Measurements from ENCODE around the gene C17orf107. TPM values are rescaled to one million over a fixed set of nuclear protein-coding genes. Genes with fewer than 3 reads are reported as not detected.
"Not testable (repeated sequence)": the region's sequence is repeated elsewhere in the genome, so short reads cannot be mapped to it uniquely, and the experiment has no call there.

C17orf107 gene
- polyA plus RNA-seq (ENCODE audit: insufficient read length in 12 of 12): 1 to 10 TPM in 8 of 12 donors, under 1 TPM in 3, not detected in 1; 0.70 to 9.2 (median 1.2) TPM
- long read RNA-seq, donor 1: 0 reads
- long read RNA-seq, donor 2: 0 reads
- long read RNA-seq, donor 3: 0 reads
- long read RNA-seq, donor 4: 0 reads
- long read RNA-seq, donor 5: 0 reads
- long read RNA-seq, donor 6: 0 reads
- long read RNA-seq, donor 7: 0 reads
- long read RNA-seq, donor 8, partial matches to known transcripts: 0 of 1 reads
- long read RNA-seq, donor 8, other reads (novel, unspliced or antisense): 0 of 1 reads
- long read RNA-seq, donor 9: 0 reads
- long read RNA-seq, donor 10: 0 reads
- long read RNA-seq, donor 11: 0 reads

GRCh38 chr17:4899341-4900230, at the start of gene C17orf107:
TSS of gene C17orf107 (plus strand) at chr17:4899536. CDS start at chr17:4899763, 227 bp downstream.
- DNase-seq: peak; percentile 76

- DNase-seq: no peak
These were observed 49.1 kb upstream of the C17orf107 start for GRCh38 chr17:4850246-4850645.

GRCh38 chr17:4851084-4851483, 48.3 kb upstream of the C17orf107 start:
- no peak for DNase-seq

GRCh38 chr17:4852567-4853207, 46.6 kb upstream of the C17orf107 start:
- no peak for DNase-seq

GRCh38 chr17:4853208-4853671, 46.1 kb upstream of the C17orf107 start:
- no peak for DNase-seq

GRCh38 chr17:4854111-4854681, 45.1 kb upstream of the C17orf107 start:
- DNase-seq: no peak

- no peak for DNase-seq
These were observed 42.9 kb upstream of the C17orf107 start for GRCh38 chr17:4856271-4856936.

- DNase-seq: no peak
These were observed 42.4 kb upstream of the C17orf107 start for GRCh38 chr17:4856937-4857314.

GRCh38 chr17:4857347-4857746, 42.0 kb upstream of the C17orf107 start:
- not testable (repeated sequence) for DNase-seq

GRCh38 chr17:4858068-4858881, 41.1 kb upstream of the C17orf107 start:
- DNase-seq: no peak

- DNase-seq: no peak
These were observed 40.5 kb upstream of the C17orf107 start for GRCh38 chr17:4858882-4859260.

GRCh38 chr17:4859816-4860625, 39.3 kb upstream of the C17orf107 start:
- DNase-seq: peak; percentile 55

- no peak for DNase-seq
These were observed 38.7 kb upstream of the C17orf107 start for GRCh38 chr17:4860651-4861050.

- DNase-seq: no peak
These were observed 38.3 kb upstream of the C17orf107 start for GRCh38 chr17:4861052-4861451.

GRCh38 chr17:4862720-4863119, 36.6 kb upstream of the C17orf107 start:
- no peak for DNase-seq

- no peak for DNase-seq
These were observed 36.0 kb upstream of the C17orf107 start for GRCh38 chr17:4863321-4863720.

GRCh38 chr17:4867535-4867934, 31.8 kb upstream of the C17orf107 start:
- not testable (repeated sequence) for DNase-seq

GRCh38 chr17:4869058-4869998, 30.0 kb upstream of the C17orf107 start:
- DNase-seq: not testable (repeated sequence)

Data from muscle of arm (tissue), 14 donors.